ENCODE results near the gene FAM204A. TPM values are rescaled to one million over a fixed set of nuclear protein-coding genes. Genes with fewer than 3 reads are reported as not detected.

FAM204A gene
- total RNA-seq, 3 donors from 2014 or later: 64.8 to 74.8 (median 65.0) TPM

DNA sequence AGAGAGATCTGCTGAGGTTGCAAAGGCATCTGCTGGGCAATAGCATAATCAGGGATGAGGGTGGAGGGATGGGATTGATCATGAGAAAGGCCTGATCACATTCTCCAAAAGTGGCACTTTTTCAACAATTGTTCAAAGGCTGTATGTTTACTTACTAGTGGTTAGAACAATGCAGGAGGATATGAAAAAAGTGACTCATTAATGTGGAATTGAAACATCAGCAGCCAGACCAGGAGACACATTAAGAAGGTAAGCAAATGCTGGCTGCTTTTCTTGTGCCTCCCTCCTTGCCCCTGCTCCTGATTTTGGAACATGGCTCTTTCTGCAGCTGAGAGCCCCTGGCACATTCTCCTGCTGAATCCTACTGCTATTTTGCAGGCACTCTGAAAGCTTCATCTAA, 63.5 kb downstream of the FAM204A start:
- Mint-ChIP-seq H3K4me1 (ENCODE audit: low read depth) (no peaks in the 10 kb centered on the region), H3K27me3 (ENCODE audit: low read depth) (peaks cover 8% of the 10 kb centered on the region), H3K9me3 (peaks cover 9% of the 10 kb centered on the region), H3K4me3 (no peak overlapping the region), H3K36me3 (ENCODE audit: insufficient read depth) (no peaks in the 10 kb centered on the region)
- DNase-seq: no peak
- ATAC-seq: no peak

DNA sequence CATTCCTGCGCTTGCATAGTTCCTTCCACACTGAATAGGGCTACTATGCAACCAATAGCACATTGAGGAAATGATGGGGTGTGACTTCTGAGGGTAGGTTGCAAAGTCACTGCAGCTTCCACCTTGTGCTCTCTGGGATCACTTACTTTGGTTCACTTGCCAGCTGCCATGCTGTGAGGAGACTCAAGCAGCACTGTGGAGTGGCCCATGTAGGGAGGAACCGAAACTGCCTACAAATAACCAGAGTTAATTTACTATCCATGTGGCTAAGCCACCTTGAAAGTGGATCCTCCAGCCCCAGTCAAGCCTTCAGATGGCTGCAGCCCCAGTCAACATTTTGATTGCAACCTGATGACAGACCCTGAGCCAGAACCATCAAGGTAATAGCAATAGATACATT, 64.3 kb downstream of the FAM204A start:
- Mint-ChIP-seq H3K4me3 (no peak overlapping the region), H3K4me1 (ENCODE audit: low read depth) (no peaks in the 10 kb centered on the region), H3K9me3 (peaks cover 9% of the 10 kb centered on the region), H3K36me3 (ENCODE audit: insufficient read depth) (no peaks in the 10 kb centered on the region), H3K27me3 (ENCODE audit: low read depth) (peaks cover 6% of the 10 kb centered on the region)
- no peak for DNase-seq
- ATAC-seq: no peak

DNA sequence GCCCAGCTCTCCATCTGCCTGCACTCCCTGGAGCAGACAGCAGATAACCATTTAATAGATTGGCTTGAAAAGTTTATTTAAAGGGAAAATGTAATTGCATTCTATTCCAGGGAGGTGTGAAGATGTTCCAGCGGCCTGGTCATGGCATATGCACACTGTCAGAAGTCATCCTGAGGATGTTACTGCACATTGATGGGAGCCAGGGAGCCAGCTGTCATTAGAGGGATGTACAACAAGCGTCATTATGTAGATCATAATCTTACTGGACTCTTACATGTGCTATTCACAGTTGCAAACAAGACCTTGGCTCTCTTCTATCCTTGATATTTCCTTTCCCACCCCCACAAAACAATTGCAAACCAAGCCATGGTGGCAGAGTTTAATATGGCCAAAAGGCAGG, 65.4 kb downstream of the FAM204A start:
- DNase-seq: no peak
- H3K4me1 Mint-ChIP-seq (ENCODE audit: low read depth): no peaks in the 10 kb centered on the region
- H3K9me3 Mint-ChIP-seq: peaks cover 9% of the 10 kb centered on the region
- no peaks in the 10 kb centered on the region for H3K36me3 Mint-ChIP-seq (ENCODE audit: insufficient read depth)
- no peak for ATAC-seq
- H3K4me3 Mint-ChIP-seq: no peak overlapping the region
- H3K27me3 Mint-ChIP-seq (ENCODE audit: low read depth): peaks cover 14% of the 10 kb centered on the region

DNA sequence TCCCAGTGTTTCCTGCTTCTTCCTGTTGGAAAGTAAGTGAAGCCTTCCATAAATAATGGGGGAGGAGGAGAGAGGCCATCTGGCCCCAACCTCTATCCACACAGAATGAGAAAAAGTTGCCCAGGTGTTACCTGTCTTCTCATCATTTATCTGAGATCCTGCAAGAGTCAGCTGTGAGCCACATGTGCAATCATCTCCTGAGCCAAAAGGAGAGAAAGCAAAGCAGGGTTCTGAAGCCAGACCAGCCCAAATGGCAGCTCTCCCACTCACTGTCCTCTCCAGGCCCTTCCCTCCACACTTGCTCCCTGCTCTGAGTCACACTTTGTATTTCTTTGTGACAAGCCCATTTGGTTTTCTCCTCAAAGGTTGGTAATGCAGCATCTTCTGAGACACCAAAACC, 65.9 kb downstream of the FAM204A start:
- ATAC-seq: no peak

DNA sequence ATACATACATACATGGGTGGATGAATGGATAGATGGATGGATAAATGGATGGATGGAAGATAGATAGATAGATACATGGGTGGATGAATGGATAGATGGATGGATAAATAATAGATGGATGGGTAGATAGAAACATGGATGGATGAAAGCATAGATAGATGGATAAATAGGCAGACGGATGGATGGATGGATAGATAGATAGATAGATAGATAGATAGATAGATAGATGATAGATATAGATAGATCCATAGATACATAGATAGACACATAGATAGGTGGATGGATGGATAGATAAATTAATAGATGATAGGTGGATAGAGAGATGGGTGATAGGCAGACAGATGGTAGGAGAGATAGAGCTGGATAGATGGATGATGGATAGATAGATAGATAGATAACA, 68.5 kb downstream of the FAM204A start:
- ATAC-seq: no peak
- Mint-ChIP-seq H3K27me3 (ENCODE audit: low read depth) (peaks cover 23% of the 10 kb centered on the region), H3K36me3 (ENCODE audit: insufficient read depth) (no peaks in the 10 kb centered on the region), H3K4me3 (no peak overlapping the region), H3K4me1 (ENCODE audit: low read depth) (no peaks in the 10 kb centered on the region), H3K9me3 (peaks cover 9% of the 10 kb centered on the region)
- DNase-seq: no peak

More for the DNA sequence above, 65.9 kb downstream of the FAM204A start:
- Mint-ChIP-seq H3K36me3 (ENCODE audit: insufficient read depth) (no peaks in the 10 kb centered on the region), H3K27me3 (ENCODE audit: low read depth) (peaks cover 16% of the 10 kb centered on the region), H3K4me1 (ENCODE audit: low read depth) (no peaks in the 10 kb centered on the region), H3K9me3 (peaks cover 9% of the 10 kb centered on the region), H3K4me3 (no peak overlapping the region)
- no peak for DNase-seq

DNA sequence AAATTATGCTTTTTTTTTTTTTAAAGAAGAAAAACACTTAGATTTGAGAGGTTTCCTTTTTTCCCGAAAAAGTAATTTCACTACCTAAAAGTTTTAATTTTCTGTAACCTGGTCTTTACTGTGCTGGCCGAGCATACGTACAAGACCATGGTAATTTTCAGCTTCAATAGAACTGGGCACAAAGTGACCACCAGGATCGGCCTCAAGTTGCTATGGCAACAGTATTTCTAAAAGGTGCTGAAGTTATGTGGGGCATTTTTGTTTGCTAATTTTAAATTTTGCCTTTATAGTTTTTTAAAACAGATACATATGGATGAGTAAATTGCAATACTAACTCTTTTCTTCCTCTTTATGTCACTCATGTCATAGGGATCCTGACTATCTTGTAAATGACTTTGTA, 69.4 kb downstream of the FAM204A start:
- peaks cover 29% of the 10 kb centered on the region for H3K27me3 Mint-ChIP-seq (ENCODE audit: low read depth)
- ATAC-seq (no peak), DNase-seq (no peak)
- no peaks in the 10 kb centered on the region for H3K4me1 Mint-ChIP-seq (ENCODE audit: low read depth)
- H3K9me3 Mint-ChIP-seq: peaks cover 4% of the 10 kb centered on the region
- H3K36me3 Mint-ChIP-seq (ENCODE audit: insufficient read depth): no peaks in the 10 kb centered on the region
- H3K4me3 Mint-ChIP-seq: no peak overlapping the region

DNA sequence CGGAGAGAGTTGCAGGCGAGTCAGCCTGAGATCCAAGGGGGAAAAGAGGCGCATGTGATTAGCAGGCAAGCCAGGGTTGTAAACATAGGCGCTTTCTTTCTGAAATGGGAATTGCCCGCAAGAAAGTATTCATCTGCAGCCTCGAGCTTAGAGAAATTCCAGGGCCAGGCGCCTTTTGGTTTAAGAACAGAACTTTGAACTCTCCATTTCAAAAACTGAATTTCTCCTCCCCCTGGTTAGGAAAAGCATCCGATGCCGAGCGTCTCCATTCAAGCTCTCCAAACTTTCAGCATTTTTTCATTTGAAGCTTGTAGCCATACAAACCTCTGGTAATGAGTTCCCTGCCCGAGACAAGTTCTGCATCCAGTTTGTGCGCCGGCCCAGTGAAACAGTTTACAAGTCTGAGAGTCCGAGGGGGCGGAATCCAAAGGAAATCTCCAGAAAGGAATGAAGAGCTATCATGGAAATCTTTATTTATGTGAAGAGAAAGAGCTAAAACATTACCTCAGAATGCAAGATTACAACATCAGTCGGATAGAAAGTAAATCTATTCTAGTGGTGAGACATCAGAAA, 69.9 kb downstream of the FAM204A start:
- peaks cover 31% of the 10 kb centered on the region for H3K27me3 Mint-ChIP-seq (ENCODE audit: low read depth)
- no peaks in the 10 kb centered on the region for H3K4me1 Mint-ChIP-seq (ENCODE audit: low read depth)
- H3K4me3 Mint-ChIP-seq: no peak overlapping the region
- ATAC-seq (no peak), DNase-seq (no peak)
- peaks cover 1% of the 10 kb centered on the region for H3K9me3 Mint-ChIP-seq
- H3K36me3 Mint-ChIP-seq (ENCODE audit: insufficient read depth): no peaks in the 10 kb centered on the region

DNA sequence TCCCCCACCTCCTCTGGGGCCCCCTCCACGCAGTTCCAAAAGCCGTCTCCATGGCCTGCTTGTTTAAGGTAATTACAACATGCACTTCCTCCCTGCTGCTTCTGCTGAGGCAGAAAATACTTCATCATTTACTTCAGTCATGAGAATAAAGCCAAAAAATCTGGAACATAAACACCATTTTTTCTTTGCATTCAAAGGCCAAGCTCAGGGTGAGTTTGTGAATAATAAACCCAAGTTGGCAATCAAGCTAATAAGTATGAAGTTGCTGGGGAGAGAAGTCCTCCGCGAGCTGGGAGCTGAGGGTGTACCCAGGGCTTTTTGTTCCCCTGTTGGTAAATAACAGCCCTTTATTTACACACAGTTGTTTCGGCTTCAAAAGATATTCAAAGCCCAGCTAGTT, 70.5 kb downstream of the FAM204A start:
- Mint-ChIP-seq H3K9me3 (no peaks in the 10 kb centered on the region), H3K27me3 (ENCODE audit: low read depth) (peaks cover 35% of the 10 kb centered on the region)

DNA sequence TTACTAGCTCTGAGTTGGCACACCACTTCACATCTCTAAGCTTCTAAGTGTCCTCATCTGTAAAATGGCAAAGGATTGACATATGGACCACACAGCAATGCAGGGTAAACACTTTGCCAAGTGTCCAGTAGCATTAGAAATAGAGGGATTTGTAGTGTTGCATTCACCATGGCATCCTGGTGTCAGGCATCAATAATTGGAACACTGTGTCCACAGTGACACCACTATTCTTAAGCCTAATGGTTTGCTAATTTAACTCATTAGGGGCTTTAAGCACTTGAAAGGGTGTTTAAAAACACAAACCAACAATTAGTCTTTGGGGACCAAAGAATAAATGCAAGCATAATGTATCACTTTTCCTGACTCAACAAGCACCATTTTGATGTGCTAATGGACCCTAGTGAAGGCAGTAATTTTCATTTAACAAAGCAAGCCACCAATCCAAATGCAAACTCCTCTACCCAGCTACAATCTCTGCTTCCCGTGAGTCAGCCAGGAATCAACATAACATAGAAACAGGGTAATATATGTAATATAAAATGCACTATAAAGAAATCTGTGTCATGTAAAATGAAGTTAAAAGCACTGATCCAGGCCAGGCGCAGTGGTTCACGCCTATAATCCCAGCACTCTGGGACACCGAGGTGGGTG, 75.9 kb downstream of the FAM204A start:
- Mint-ChIP-seq H3K27me3 (ENCODE audit: low read depth) (peaks cover 44% of the 10 kb centered on the region), H3K4me1 (ENCODE audit: low read depth) (no peaks in the 10 kb centered on the region), H3K9me3 (no peaks in the 10 kb centered on the region), H3K4me3 (no peak overlapping the region), H3K36me3 (ENCODE audit: insufficient read depth) (no peaks in the 10 kb centered on the region)
- ATAC-seq (no peak), DNase-seq (no peak)

More for the DNA sequence above, 70.5 kb downstream of the FAM204A start:
- ATAC-seq (no peak), DNase-seq (no peak)
- H3K36me3 Mint-ChIP-seq (ENCODE audit: insufficient read depth): no peaks in the 10 kb centered on the region
- H3K4me1 Mint-ChIP-seq (ENCODE audit: low read depth): no peaks in the 10 kb centered on the region
- no peak overlapping the region for H3K4me3 Mint-ChIP-seq

DNA sequence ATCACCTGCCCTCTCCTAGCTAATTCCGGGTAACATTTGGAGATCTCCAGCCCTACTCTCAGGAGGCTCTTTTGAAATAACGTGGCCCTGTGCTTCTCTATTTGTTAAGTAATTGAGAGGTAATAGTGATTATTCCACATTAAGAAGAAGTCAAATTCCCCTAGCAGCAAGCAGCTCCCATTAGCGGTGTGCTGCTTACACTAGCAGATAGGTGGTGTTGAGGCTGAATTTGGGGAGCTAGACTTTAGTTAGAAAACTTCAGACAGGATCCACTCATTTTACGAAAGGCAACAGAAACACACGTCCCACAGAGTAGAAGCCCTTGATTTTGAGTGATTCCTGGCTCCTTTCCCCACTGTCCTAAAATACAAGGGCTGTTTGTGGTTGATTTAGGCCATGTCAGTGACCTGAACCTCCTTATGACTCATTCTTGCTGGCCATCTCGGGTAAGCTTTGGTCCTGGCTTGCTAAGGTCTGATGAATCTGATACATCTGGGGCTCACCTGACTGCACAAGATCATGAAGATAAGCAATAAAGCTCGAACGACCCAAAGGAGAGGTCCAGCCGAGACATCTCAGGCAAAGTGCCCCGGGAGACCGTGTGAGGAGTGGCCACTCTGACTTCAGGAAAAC, 77.2 kb downstream of the FAM204A start:
- no peak for ATAC-seq
- no peaks in the 10 kb centered on the region for H3K36me3 Mint-ChIP-seq (ENCODE audit: insufficient read depth)
- H3K27me3 Mint-ChIP-seq (ENCODE audit: low read depth): peaks cover 51% of the 10 kb centered on the region
- H3K9me3 Mint-ChIP-seq: no peaks in the 10 kb centered on the region
- no peak overlapping the region for H3K4me3 Mint-ChIP-seq
- H3K4me1 Mint-ChIP-seq (ENCODE audit: low read depth): no peaks in the 10 kb centered on the region
- DNase-seq: no peak

DNA sequence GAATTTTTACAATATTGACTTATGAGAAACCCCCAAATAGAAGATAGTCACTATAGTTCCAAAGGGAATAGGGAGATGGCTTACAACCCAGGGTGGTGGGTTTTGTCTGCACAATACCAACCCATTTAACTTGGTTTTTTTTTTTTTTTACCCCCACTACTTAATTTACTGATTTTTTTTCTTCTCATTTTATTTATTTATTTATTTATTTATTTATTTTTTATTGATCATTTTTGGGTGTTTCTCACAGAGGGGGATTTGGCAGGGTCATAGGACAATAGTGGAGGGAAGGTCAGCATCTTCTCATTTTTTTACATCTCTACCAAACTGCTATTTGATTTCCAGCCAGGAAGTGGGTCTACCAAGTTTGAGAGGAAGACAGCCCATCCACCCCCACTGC, 77.9 kb downstream of the FAM204A start:
- Mint-ChIP-seq H3K4me1 (ENCODE audit: low read depth) (no peaks in the 10 kb centered on the region), H3K27me3 (ENCODE audit: low read depth) (peaks cover 49% of the 10 kb centered on the region), H3K9me3 (no peaks in the 10 kb centered on the region), H3K36me3 (ENCODE audit: insufficient read depth) (no peaks in the 10 kb centered on the region), H3K4me3 (no peak overlapping the region)
- no peak for ATAC-seq
- no peak for DNase-seq

DNA sequence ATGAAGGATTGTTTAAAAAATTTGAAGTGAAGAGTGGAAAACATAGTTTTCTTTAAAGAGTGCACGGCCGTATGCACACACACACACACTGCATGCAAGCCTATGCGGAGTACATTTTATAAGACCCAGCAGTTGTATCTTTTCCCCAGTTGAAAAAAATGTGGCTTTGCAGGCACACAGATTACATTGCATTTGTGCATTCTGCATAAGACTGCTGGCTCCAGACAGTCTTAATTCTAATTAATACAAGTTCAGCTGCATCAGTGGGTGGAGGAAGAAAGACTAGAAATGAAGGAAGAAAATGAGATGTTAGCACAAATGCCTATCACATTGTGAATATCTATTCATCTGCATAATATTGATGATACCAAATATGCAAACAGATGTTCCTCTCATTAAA, 79.6 kb downstream of the FAM204A start:
- Mint-ChIP-seq H3K4me1 (ENCODE audit: low read depth) (no peaks in the 10 kb centered on the region), H3K4me3 (no peak overlapping the region), H3K36me3 (ENCODE audit: insufficient read depth) (no peaks in the 10 kb centered on the region), H3K27me3 (ENCODE audit: low read depth) (peaks cover 40% of the 10 kb centered on the region), H3K9me3 (no peaks in the 10 kb centered on the region)
- no peak for DNase-seq
- ATAC-seq: no peak

DNA sequence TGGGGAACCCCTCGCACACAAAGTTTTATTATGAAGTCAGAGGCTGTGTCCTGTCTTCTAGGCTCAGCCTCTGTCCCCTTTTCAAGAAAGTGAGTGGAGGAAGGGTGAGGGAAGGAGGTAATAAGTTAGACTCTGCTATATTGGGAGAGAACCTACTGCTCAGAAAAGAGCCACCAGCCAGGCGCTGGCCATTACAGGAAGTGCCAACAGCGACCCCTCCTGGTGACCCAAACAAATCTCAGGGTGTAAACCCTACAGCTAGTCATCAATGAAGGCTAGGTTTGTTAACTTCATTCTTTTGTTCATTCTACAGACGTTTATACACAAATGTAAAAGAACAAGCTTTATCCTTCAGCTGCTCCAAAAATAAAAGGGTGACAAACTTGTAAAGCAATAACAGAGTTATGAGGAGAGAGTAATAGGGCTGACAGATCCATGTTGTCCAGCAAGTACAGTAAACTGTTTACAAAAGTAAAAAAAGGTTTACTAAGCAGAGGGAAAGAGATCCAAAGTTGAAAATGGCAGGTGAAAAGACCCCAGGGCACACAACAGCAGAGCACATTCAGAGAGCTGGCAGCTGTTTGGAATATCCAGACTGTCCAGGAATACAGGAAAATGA, 82.7 kb downstream of the FAM204A start:
- Mint-ChIP-seq H3K4me1 (ENCODE audit: low read depth) (no peaks in the 10 kb centered on the region), H3K4me3 (no peak overlapping the region), H3K9me3 (no peaks in the 10 kb centered on the region), H3K27me3 (ENCODE audit: low read depth) (peaks cover 29% of the 10 kb centered on the region), H3K36me3 (ENCODE audit: insufficient read depth) (no peaks in the 10 kb centered on the region)
- no peak for ATAC-seq
- DNase-seq: no peak

DNA sequence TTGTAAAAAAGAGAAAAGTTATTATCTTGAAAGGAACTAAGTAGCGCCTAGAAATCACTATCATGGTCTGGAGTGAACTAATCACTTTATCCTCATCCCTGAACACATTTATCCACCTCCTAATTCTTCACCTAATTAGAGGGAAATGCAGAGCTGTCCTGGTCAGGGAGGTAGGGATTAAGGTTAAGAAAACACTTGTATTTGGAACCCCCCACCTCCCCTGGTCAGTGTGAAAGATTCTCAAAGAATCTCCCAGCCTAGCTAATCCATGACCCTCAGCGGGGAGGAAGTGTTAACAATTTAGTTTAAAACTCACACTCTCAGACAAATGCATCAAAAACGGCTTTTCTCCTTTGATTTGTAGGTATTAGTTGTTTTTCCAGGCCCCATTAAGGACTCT, 83.8 kb downstream of the FAM204A start:
- Mint-ChIP-seq H3K36me3 (ENCODE audit: insufficient read depth) (no peaks in the 10 kb centered on the region), H3K4me1 (ENCODE audit: low read depth) (no peaks in the 10 kb centered on the region), H3K27me3 (ENCODE audit: low read depth) (peaks cover 27% of the 10 kb centered on the region), H3K9me3 (no peaks in the 10 kb centered on the region), H3K4me3 (no peak overlapping the region)
- DNase-seq: no peak
- ATAC-seq: no peak

Measured in activated T-cell treated with anti-CD3 and anti-CD28 coated beads, Interleukin-2, amount 50 U/mL, for 4 hours (primary cell).